Dermis blood vessel endothelial cell (primary cell): ENCODE data around the gene PRKCZ. TPM values are rescaled to one million over a fixed set of nuclear protein-coding genes. Genes with fewer than 3 reads are reported as not detected.
A peak's percentile ranks its signal among the peaks of the same experiment; 100 is the strongest.

Experiments used
- DNase-seq: peaks from one replicate; pipeline ENCODE4 v3.0.0; 2010
- total RNA-seq: library from RNA; depleted of rRNA; stranded (reverse); fragments of >200 nt; gene quantifications from 2 replicates; pipeline ENCODE4 v1.2.3, GENCODE V29; 2014

PRKCZ gene
- total RNA-seq, 1 donor from 2014 or later, result 22.8 TPM

DNA sequence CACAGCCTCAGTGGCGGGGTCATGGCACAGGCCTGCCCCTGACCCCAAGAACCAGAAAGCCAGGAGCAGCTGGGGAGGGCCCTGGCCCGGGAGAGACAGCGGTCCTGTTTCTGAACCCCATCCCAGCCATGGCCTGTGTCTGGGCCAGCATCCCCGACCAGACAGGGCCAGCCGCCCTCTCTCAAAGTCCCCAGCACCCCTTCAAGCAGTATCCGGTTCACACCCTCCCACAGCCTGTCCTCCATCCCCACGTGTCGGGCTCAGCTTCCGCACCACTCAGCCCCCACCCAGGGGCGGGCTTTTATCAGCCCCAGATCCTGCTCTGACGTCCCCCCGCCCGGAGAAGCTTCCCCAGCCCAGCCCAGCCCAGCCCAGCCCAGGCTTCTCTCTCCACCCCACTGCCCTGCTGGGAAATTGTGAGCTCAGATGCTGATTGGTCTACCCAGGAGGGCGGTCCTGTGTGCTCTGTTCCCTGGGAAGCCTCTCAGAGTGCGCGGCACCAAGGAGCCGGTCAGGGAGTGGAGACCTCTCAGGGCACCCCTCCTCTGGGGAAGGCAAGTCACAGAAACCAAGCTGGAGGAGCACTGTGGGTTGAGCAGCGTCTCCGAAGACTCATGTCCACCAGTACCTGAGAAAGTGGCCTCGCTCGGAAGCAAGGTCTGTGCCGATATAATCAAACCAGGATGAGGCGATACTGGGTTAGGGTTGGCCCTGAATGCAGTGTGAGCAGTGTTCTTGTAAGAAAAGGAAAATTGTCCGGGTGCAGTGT, 149.0 kb downstream of the PRKCZ start:
- peak; percentile 93 for DNase-seq

- DNase-seq, result no peak
These were observed 150.2 kb downstream of the PRKCZ start for GRCh38 chr1:2200308-2200943.

DNA sequence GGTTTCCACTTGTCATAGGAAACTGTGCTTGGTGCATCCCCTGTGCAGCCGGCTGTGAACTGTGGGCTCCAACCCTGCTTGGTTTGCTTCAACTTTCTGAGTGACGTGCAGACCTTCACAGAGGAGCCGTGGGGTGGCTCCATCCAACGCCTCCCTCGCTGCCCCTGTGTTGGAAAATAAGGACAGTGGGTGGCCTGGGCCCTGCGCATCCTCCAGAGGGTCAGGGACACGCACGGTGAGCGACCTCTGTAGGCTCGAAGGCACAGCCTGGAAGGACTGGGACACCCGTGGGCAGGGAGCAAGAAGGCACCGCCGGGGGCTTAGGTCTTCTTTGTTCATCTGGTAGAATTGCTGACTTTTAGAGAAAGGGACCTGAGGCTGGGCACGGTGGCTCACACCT, 150.9 kb downstream of the PRKCZ start:
- no peak for DNase-seq

DNA sequence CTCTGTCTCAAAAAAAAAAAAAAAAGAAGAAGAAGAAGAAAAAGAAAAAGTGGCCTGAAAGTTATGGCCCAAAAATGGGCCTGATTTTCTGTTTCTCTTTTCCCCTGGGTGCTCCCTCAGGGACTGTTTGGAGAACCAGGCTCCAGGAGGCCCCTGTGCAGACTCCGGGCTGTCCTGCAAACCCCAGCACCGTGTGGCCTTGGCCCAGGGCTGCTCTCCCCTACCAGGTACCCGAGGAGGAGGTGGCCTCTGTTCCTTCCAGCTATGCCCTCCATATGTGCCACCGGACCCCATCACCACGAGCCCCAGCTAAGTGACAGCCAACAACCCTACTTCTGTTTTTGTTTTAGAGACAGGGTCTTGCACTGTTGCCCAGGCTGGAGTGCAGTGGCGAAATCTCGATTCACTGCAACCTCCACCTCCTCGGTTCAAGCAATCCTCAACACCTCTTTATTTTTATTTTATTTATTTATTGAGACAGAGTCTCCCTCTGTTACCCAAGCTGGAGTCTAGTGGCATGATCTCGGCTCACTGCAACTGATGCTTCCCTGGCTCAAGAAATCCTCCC, 151.9 kb downstream of the PRKCZ start:
- no peak for DNase-seq

- no peak for DNase-seq
These were observed 152.8 kb downstream of the PRKCZ start for GRCh38 chr1:2202843-2203601.

DNA sequence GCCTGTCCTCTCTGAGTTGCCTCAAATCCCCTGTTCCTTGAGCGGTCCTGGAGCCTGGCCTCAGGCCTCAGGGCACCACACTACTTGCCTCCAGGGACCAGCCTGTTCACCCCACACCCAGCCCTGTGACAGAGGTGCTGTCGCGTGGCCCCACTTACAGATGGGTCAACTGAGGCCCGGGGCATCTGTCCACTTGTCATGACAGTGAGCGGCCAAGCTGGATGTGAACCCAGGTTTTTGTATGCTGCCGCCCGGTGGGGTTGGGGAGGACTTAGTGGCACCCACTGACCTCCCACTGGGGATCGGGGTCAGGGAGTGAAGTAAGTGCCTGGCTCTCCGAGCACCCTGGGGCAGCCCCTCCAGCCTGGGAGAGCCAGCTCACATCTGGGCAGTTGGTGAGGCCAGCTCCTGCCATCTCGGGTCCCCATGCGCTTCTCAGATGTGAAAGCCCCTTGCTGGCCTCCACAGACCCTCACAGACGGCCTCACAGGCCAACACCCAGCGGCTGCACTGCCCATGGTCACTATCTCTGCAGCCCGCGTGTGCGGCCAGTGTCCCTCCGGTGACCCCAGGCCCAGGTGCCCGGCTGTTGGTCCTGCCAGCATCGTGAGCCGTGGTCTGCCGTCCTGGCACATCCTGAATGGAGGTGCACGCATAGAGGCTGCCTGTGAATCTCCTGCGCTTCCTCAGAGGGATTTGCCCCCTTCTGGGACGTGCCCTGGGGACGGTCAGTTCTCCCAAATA, 153.6 kb downstream of the PRKCZ start:
- no peak for DNase-seq

DNA sequence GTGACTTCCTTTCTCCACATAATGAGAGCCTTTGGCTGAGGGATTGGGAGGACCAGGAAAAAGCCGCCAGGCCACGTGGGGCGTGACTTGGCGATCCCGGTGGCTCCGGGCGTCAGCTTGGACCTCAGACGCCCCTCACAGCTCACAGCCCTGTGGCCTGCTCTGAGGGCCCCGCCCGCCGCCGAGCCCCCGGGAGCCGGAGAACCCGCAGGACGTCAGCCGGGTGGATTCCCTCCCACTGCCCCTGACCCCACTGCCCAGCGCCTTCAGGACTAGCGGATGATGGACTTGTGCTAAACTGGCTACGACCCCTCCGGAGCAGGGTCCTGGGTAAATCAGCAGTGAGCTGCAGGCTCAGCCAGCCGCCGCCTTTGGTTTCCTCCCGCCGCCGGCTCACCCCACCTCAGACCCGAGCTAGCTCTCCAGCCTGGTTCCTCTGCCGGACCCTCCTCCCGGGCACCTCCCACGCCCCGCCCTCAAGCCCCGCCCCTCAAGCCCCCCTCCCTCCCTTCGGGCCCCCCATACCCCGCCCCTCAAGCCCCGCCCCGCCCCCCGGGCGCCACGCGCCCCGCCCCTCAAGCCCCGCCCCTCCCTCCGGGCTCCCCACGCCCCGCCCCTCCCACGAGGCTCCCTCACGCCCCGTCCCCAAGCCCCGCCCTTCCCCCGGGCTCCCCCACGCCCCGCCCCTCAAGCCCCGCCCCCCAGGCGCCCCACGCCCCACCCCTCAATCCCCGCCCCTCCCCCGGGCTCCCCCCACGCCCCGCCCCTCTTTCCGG, 154.4 kb downstream of the PRKCZ start:
- DNase-seq, result peak; percentile 86

DNA sequence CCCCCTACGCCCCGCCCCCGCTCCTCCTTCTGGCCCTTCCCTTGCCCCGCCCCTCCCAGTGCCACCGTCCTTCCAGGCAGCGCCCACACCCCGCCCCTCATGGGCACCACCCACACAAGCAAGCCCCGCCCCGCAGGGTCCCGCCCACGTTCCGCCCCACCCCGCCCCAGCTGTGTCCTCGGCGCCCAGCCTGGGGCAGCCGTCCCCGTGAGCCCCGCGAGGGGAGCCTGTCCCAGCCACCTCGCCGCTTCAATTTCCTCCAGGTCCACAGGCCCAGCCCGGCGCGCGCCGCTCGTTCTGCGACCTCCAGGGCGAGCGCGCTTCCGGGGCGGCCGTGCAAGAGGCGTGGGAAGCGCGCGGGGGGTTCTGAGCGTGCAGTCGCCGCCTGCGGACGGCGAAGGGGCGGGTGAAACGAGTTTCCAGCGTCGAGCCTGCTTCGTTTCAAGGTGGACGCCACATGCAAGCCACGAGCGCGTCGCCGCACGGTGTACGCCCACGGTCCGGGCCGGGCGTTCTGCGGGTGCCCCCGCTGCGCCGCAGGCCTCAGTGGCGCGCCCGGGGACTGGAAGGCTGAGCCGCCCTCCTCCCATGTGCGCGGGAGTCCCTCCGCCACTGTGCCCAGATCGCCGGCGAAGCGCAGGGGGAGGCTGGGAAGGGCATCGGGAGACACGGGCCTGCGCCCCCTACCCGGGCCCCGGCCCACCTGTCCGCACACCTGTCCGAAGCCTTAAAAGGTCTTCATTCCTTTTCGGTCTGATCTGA, 155.2 kb downstream of the PRKCZ start:
- DNase-seq, result peak; percentile 97

DNA sequence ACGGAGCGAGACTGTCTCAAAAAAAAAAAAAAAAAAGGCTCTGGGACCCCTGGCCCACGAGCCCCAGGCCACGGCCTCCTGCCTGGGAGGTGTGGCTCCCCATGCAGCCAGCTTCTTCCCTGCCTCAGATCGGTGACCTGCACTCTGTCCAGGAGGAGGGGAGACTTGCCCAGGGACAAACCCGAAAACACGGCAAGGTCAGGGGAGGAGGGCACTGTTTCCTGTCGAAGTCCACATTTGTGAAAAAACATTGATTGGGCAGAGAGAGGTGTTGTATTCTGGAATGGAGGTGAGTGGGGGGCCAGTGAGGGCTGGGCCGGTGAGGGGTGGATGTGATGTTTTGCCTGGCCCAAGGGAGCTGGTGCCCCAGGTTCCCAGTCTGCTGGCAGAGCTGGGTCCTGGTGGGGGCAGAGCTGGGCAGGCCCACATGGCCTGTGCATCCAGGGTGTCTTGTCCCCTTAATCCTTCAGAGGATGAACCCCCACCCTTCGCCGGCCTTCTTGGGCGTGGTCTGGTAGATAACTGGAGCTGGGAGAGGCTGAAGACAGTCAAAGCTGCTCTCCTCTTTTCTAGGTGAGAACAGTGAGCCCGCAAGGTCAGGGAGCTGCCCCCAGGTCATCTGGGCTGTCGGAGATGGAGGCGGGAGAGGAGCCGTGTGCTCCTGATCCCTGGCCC, 156.7 kb downstream of the PRKCZ start:
- no peak for DNase-seq

DNA sequence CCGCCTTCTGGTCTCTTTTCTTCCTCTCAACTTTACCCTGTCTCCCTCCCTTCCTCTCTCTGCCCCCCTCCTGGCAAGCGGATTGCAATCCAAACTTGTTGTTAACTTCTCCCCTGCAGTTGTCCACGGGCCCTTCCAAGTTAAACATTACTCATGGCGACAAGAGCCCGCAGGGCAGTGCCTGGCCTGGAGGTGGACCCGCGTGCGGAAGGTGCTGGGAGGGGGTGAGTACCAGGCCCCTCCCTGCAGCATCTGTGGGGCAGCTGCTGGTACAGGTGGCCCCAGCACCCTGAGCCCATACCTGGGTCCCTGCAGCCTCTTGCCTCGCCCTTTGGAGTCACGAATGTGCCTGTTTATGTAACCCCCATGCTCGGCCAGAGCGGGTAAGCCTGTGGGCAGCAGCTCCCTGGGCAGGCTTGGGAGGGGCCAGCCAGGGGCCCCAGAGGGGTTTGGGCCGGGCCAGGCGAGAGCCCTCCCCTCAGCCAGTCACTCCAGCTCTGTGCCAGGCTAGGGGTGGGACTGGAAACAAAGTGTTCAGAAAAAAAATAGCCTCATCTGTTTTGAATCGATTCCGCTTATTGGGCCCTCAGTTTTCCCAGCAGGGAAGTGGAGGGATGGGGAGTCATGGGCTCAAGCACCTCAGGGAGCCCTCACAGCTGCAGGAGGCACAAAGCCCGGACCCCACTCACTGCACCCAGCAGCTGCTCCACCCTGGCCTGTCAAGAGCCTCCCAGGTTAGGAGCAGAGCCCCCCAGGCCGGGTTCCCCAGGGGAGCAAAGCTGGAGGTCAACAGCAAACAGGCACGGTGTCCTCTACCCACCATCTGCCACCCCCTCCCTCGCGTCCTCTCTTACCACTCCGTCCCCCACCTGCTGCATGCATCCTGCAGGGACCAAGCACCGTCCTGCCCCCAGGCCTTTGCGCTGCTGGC, 158.4 kb downstream of the PRKCZ start:
- peak; percentile 48 for DNase-seq

DNA sequence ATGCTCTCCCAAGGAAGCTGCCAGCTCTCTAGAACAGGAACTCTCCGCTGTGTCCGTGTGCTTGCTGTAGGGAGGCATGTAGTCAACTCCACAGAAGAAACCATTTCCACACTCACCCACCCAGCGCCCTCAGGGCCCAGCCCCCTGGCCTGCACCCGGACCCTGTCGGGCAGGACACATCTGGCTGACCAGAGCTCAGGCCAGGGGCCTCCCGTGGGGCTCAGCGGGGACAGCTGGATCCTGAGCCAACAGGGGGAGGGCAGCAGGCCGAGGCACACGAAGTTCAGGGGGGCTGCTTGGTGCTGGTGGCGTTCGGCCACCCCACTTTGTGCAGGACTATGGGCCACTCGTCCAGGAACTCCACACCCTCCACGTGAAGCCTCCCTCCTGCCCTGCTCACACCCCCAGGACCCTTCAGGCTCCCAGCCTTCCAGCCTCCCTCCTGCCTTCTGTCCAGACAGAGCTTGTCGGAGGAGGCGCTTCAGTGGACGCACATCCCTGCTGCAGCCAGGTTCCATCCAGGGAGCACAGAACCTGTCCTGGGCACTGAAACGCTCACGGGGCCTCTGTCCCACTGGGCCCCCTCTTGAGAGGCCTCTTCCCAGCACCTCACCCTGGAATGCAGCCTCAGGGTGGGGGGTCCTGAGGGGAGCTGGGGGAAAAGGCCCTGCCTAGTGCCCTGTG, 159.3 kb downstream of the PRKCZ start:
- DNase-seq, result no peak

- DNase-seq, result no peak
These were observed 160.0 kb downstream of the PRKCZ start for GRCh38 chr1:2210084-2210653.

DNA sequence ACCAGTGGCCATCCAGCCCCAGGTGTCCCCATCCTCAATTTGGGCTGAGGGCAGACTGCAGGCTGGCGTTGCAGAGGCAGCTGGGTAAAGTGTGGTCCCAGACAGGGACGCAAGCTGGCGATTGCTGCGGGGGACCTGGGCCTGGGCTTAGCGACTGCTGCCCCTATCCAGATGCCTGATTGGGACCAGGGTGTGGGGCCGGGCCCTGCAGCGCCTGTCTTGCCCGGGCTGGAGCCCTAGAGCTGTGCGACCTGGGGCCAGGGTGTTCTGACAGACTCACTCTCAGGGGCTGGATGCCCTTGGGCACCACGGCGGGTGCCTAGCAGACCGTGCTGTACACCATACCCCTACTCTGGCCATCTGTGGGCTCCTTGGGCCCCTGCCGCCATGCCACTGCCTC, 160.6 kb downstream of the PRKCZ start:
- no peak for DNase-seq

- DNase-seq, result no peak
These were observed 162.0 kb downstream of the PRKCZ start for GRCh38 chr1:2212274-2212531.

GRCh38 chr1:2212532-2213491, 162.6 kb downstream of the PRKCZ start:
- DNase-seq, result peak; percentile 99

- peak; percentile 56 for DNase-seq
These were observed 163.6 kb downstream of the PRKCZ start for GRCh38 chr1:2213576-2214505.
